ENCODE results near the gene GCLM.
"Not testable (repeated sequence)": the region's sequence is repeated elsewhere in the genome, so short reads cannot be mapped to it uniquely, and the experiment has no call there.

The GCLM gene

DNA sequence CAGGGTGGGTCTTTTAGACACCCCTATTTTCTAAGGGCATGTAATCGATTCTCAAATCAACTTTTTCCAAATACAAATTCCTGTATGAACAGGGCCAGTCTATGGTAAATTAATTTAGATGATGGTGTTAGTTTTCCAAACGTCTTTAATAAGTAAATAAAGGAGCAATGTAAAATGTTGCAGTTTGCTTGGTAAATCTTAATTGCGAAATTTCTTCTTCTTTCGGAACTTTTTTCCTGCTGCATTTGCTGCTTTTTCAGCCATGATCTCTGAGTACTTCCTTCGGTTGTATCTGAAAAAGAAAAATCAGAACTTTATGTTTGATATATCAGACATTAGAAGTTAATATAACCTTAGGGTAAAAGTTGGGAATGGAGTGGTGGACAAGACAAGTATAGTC lies 39.6 kb downstream of the GCLM start:
- Mint-ChIP-seq H3K9me3 (no peaks in the 10 kb centered on the region), H3K4me1 (peaks cover 13% of the 10 kb centered on the region), H3K36me3 (peaks cover 81% of the 10 kb centered on the region), H3K4me3 (no peak overlapping the region), H3K27ac (no peak overlapping the region)
- no peak for ATAC-seq
- no peak for DNase-seq (ENCODE audit: low spot score in 2 of 2)

DNA sequence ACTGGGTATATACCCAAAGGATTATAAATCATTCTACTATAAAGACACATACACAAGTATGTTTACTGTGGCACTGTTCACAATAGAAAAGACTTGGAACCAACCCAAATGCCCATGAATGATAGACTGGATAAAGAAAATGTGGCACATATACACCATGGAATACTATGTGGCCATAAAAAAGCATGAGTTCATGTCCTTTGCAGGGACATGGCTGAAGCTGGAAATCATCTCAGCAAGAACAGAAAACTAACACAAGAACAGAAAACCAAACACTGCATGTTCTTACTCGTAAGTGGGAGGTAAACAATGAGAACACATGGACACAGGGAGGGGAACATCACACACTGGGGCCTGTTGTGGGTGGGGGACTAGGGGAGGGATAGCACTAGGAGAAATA lies 40.7 kb downstream of the GCLM start:
- H3K4me1 Mint-ChIP-seq; DNase-seq (ENCODE audit: low spot score in 2 of 2); H3K27ac Mint-ChIP-seq; H3K9me3 Mint-ChIP-seq; H3K4me3 Mint-ChIP-seq; ATAC-seq: not testable (repeated sequence)
- peaks cover 69% of the 10 kb centered on the region for H3K36me3 Mint-ChIP-seq

GRCh38 chr1:93865253-93865652 lies 44.0 kb downstream of the GCLM start:
- H3K4me3 Mint-ChIP-seq, result no peak overlapping the region
- H3K36me3 Mint-ChIP-seq, result peaks cover 37% of the 10 kb centered on the region
- ATAC-seq (no peak), DNase-seq (ENCODE audit: low spot score in 2 of 2) (no peak)
- no peaks in the 10 kb centered on the region for H3K4me1 Mint-ChIP-seq
- H3K9me3 Mint-ChIP-seq, result no peaks in the 10 kb centered on the region
- H3K27ac Mint-ChIP-seq, result no peak overlapping the region

GRCh38 chr1:93864175-93864574 lies 45.1 kb downstream of the GCLM start:
- Mint-ChIP-seq H3K4me1 (no peaks in the 10 kb centered on the region), H3K9me3 (no peaks in the 10 kb centered on the region), H3K36me3 (peaks cover 26% of the 10 kb centered on the region), H3K27ac (no peak overlapping the region), H3K4me3 (no peak overlapping the region)
- DNase-seq (ENCODE audit: low spot score in 2 of 2), result no peak
- ATAC-seq, result no peak

- ATAC-seq; H3K4me3 Mint-ChIP-seq; DNase-seq (ENCODE audit: low spot score in 2 of 2); H3K9me3 Mint-ChIP-seq; H3K36me3 Mint-ChIP-seq; H3K27ac Mint-ChIP-seq; H3K4me1 Mint-ChIP-seq: not testable (repeated sequence)
Observed at GRCh38 chr1:93857653-93858052, 51.6 kb downstream of the GCLM start.

- not testable (repeated sequence) for ATAC-seq; H3K4me1 Mint-ChIP-seq; H3K9me3 Mint-ChIP-seq; H3K36me3 Mint-ChIP-seq; H3K27ac Mint-ChIP-seq; DNase-seq (ENCODE audit: low spot score in 2 of 2); H3K4me3 Mint-ChIP-seq
Observed at GRCh38 chr1:93855983-93856382, 53.2 kb downstream of the GCLM start.

DNA sequence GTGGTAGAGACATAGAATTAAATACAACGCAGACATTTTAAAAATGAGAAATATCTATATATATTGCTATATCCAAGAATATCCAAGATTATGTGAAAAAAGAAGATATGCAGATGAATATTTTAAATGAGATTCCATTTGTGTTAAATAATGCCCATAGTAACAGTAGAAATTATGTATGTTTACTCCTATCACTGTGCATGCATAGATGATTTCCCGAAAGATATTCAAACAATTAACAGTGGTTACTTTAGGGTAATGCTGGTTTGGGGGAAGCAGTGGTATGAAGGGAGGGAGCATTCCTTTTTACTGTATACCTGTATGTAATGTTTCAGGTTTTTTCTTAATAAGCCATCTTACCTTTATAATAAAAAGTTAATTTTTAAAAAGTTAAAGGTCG lies 55.3 kb downstream of the GCLM start:
- Mint-ChIP-seq H3K9me3 (peaks cover 3% of the 10 kb centered on the region), H3K36me3 (no peaks in the 10 kb centered on the region), H3K27ac (no peak overlapping the region), H3K4me3 (no peak overlapping the region), H3K4me1 (peaks cover 7% of the 10 kb centered on the region)
- ATAC-seq (no peak), DNase-seq (ENCODE audit: low spot score in 2 of 2) (no peak)

DNA sequence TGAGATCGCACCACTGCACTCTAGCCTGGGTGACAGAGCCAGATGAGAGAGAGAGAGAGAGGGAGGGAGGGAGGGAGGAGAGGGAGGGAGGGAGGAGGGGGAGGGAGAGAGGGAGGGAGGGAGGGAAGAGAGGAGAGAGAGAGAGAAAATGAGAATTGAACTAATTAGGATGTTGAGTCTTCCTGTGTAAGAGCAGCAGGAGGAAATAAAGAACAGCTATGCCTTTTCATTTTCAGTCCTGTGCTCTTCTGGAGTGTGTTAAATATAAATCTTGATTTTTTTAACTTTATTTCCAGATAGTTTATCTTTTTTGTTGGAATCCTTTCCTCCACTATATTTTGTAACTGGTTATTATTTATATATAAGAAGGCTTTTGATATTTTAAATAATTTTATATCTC lies 57.4 kb downstream of the GCLM start:
- no peak overlapping the region for H3K4me3 Mint-ChIP-seq
- ATAC-seq, result no peak
- H3K9me3 Mint-ChIP-seq, result peaks cover 3% of the 10 kb centered on the region
- H3K27ac Mint-ChIP-seq, result no peak overlapping the region
- DNase-seq (ENCODE audit: low spot score in 2 of 2), result no peak
- peaks cover 17% of the 10 kb centered on the region for H3K4me1 Mint-ChIP-seq
- H3K36me3 Mint-ChIP-seq, result peaks cover 16% of the 10 kb centered on the region

- Mint-ChIP-seq H3K36me3 (peaks cover 22% of the 10 kb centered on the region), H3K9me3 (peaks cover 3% of the 10 kb centered on the region), H3K4me1 (peaks cover 17% of the 10 kb centered on the region), H3K27ac (no peak overlapping the region), H3K4me3 (no peak overlapping the region)
- DNase-seq (ENCODE audit: low spot score in 2 of 2) (no peak), ATAC-seq (no peak)
Observed at GRCh38 chr1:93851327-93851712, 57.9 kb downstream of the GCLM start.

GRCh38 chr1:93850687-93851326 lies 58.4 kb downstream of the GCLM start:
- H3K9me3 Mint-ChIP-seq, H3K4me3 Mint-ChIP-seq, H3K27ac Mint-ChIP-seq, ATAC-seq: not testable (repeated sequence)
- peaks cover 19% of the 10 kb centered on the region for H3K4me1 Mint-ChIP-seq
- peak; percentile 25 to 74 for DNase-seq (ENCODE audit: low spot score in 2 of 2)
- peaks cover 27% of the 10 kb centered on the region for H3K36me3 Mint-ChIP-seq

DNA sequence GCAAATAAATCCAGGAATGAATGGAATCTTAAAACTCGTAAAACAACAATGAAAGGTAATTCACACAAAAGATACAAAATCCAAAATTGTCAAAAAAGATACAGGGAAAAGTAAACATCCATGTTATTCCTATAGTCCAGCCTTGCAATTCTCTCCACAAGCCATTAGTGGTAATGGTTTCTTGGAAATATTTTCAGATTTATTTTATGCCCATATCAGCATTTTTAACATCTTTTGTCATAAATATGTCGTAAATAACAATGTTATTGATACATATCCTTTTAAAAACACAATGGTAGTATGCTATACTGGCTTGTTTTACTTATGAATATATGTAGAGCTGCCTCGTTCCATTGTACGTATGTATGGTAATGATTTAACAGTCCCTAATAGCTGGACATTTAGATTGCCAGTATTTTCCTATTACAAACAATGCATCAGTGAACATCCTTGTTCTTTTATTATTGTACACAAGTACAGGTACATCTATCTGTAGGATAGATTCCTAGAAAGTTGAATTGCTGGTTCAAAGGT lies 60.8 kb downstream of the GCLM start:
- peaks cover 35% of the 10 kb centered on the region for H3K4me1 Mint-ChIP-seq

DNA sequence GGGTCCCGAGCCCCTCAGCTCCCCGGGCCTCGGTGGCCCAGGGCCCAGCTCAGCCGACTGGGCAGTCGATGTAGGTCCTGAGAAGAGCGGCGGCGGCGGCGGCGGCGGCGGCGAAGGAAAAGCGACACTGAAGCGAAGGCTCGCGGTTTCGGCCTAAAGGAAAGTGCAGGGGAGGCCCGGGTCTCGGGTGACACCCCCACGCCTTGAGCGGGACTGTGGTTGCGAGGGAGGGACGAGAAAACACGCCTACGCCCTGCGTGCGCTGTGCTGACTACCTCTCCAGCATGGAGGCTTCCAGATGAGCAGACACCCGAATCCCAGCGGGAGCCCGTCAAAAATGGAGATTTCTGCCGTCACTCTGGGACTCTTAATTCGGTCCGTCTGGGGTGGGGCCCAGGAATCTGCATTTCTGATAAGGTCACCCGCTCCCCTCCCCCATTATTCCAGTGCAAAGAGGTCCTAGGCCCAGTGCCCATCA lies 61.4 kb downstream of the GCLM start:
- ATAC-seq, result peak; percentile 9
- peak; percentile 46 to 84 for DNase-seq (ENCODE audit: low spot score in 2 of 2)
- Mint-ChIP-seq H3K4me1 (peaks cover 35% of the 10 kb centered on the region), H3K27ac (peak overlapping the region; percentile 100), H3K4me3 (peak overlapping the region; percentile 88), H3K9me3 (peaks cover 3% of the 10 kb centered on the region), H3K36me3 (peaks cover 31% of the 10 kb centered on the region)

More for the DNA sequence above, 60.8 kb downstream of the GCLM start:
- Mint-ChIP-seq H3K4me3 (peak overlapping the region; percentile 88), H3K36me3 (peaks cover 31% of the 10 kb centered on the region), H3K9me3 (peaks cover 3% of the 10 kb centered on the region), H3K27ac (peak overlapping the region; percentile 100)
- no peak for ATAC-seq
- no peak for DNase-seq (ENCODE audit: low spot score in 2 of 2)

DNA sequence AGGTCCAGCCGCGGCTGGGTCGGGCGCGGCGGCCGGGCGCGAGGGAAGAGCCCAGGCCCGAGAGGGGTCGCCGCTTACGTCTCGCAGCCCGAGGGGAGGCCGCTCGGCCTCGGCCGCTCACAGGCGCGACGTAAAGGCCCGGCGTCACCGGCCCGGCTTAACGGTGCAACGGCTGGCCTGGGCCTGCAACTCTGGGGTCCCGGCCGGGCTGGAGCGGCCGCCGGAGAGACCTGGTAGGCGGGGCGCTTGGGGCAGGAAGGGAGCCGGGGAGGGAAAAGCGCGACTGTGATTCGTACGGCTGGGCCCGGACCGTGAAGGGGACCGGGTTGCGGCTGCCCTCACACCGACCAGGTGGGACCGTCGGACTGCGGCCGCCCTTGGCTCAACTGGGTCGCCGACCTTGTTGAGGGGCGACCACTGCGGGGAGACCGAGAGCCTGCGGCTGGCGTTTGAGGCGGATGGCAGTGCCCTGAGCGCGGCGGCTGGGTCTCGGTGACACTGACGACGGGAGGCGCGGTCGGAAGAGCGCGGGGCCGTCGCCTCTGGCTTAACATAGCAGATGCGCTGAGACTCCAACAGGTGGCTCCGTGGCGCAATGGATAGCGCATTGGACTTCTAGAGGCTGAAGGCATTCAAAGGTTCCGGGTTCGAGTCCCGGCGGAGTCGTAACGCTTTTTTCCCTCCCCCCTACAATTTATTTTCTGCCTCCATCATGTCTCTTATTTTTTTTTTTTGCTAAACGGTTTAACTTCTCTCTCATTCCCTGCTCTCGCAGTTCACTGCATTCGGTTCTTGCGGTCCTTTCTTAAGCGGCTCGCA lies 62.0 kb downstream of the GCLM start:
- Mint-ChIP-seq H3K4me1 (peaks cover 35% of the 10 kb centered on the region), H3K27ac (peak overlapping the region; percentile 100), H3K9me3 (peaks cover 3% of the 10 kb centered on the region), H3K36me3 (peaks cover 31% of the 10 kb centered on the region), H3K4me3 (peak overlapping the region; percentile 88)
- ATAC-seq, result peak; percentile 81
- DNase-seq (ENCODE audit: low spot score in 2 of 2), result peak; percentile 88 to 95

DNA sequence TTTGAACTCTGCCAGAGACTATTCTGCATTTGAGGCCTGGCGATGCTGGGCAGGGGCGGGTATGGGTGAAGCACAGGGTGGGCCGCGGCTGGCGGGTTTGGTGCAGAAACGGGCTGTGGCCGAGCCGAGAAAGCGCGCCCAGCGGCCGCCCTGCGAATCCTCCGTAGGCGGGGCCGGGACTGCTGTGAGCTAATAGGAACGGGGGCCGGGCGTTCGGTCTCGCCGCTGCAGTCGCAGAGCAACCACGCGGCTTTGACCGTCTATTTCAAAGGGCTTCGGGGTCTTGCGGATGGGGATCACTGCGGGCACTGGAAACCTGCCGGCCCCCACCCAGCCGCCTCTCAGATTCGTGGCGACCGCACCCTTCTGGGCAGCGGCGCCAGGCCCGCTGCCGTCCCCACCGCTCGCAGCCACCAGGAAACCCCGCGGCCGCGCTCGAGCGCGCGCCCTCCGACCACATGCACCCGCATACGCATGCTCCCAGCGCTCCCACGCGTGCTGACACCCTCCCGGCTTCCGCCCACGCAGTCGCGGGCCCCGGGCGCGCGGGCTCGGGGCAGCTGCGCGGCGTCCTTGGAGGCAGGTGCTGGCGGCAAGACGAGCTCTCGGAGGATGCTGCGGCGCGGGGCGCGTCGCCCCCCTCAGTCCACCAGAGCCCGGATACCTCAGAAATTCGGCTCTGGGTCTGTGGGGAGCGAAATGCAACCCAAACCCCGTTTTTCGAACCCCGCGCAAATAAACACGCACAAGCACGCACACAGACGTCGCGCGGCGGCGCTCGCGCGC lies 62.8 kb downstream of the GCLM start:
- H3K4me1 Mint-ChIP-seq, result peaks cover 35% of the 10 kb centered on the region
- H3K36me3 Mint-ChIP-seq, result peaks cover 31% of the 10 kb centered on the region
- ATAC-seq, result peak; percentile 62
- peak overlapping the region; percentile 88 for H3K4me3 Mint-ChIP-seq
- peaks cover 3% of the 10 kb centered on the region for H3K9me3 Mint-ChIP-seq
- peak overlapping the region; percentile 100 for H3K27ac Mint-ChIP-seq
- peak; percentile 69 to 89 for DNase-seq (ENCODE audit: low spot score in 2 of 2)
